Gastroesophageal sphincter (tissue), 4 donors: Measurements from ENCODE around the gene ADAMTS3. TPM values are rescaled to one million over a fixed set of nuclear protein-coding genes. Genes with fewer than 3 reads are reported as not detected.

Experiments
- ATAC-seq: fragments of 150-250 bp; one replicate; pipeline ENCODE4 v1.9.1; 2016; ENCODE audit warnings: mild to moderate bottlenecking, moderate library complexity
- H3K27ac ChIP-seq, 4 donors: fragments of 200-600 bp; sonication (generic) in 3 of 4; 1 replicate in 3 of 4; 2 replicates in 1 of 4; pipeline ENCODE4 v1.5.1; 2016 to 2019
- H3K27me3 ChIP-seq: fragments of 200-600 bp; sonication (generic); one replicate; pipeline ENCODE4 v1.5.1; 2019
- H3K36me3 ChIP-seq, 2 donors: fragments of 200-600 bp; sonication (generic); one replicate each; pipeline ENCODE4 v1.5.1; 2019; ENCODE audit warnings: control low read depth in 1 of 2
- H3K4me1 ChIP-seq, 3 donors: fragments of 200-600 bp; sonication (generic); 1 replicate in 2 of 3; 2 replicates in 1 of 3; pipeline ENCODE4 v1.5.1; 2016 to 2019; ENCODE audit warnings: control low read depth in 2 of 3
- H3K4me3 ChIP-seq, 2 donors: fragments of 200-600 bp; sonication (generic); one replicate each; pipeline ENCODE4 v1.5.1; 2019; ENCODE audit warnings: mild to moderate bottlenecking in 1 of 2, moderate library complexity in 1 of 2
- H3K9me3 ChIP-seq, 3 donors: fragments of 200-600 bp; sonication (generic); one replicate each; pipeline ENCODE4 v1.5.1; 2017 to 2019; ENCODE audit warnings: control low read depth in 2 of 3
- EP300 ChIP-seq: sonication (generic); formaldehyde crosslinking; IDR thresholded peaks from one replicate; pipeline ENCODE4 v1.6.1; 2017; ENCODE audit warnings: antibody characterized with exemption, mild to moderate bottlenecking
- POLR2A ChIP-seq, 2 donors: fragments of 450-650 bp; IDR thresholded peaks; one replicate each; pipeline ENCODE4 v1.6.1; 2017; ENCODE audit warnings: antibody characterized with exemption in 2 of 2, mild to moderate bottlenecking in 2 of 2, moderate library complexity in 1 of 2
- POLR2AphosphoS5 ChIP-seq: sonication (generic); formaldehyde crosslinking; IDR thresholded peaks from one replicate; pipeline ENCODE4 v1.6.1; 2017; ENCODE audit warnings: antibody characterized with exemption
- WGBS, 2 donors: methylation state at CpG; one replicate each; pipeline ENCODE4 v1.1.5; 2018; ENCODE audit warnings: low coverage in 1 of 2; 5-methylcytosine and 5-hydroxymethylcytosine counted together
- total RNA-seq, 4 donors: library from RNA; depleted of rRNA; stranded (reverse); fragments of >200 nt; gene quantifications; one replicate each; pipeline ENCODE4 v1.1.0, GENCODE V29; 2016
- TF ChIP-seq, protein P1 (sequence below), 4 experiments: fragments of 200-600 bp in 2 of 4; fragments of 450-650 bp in 2 of 4; sonication (generic) in 1 of 4; IDR thresholded peaks; one replicate each; pipeline ENCODE4 v1.5.1; 2017 to 2019; ENCODE audit warnings: antibody characterized with exemption in 4 of 4, mild to moderate bottlenecking in 2 of 4, moderate library complexity in 2 of 4

The ADAMTS3 gene
- total RNA-seq, 4 donors from 2014 or later = 0.31 to 3.0 (median 1.1) TPM

DNA sequence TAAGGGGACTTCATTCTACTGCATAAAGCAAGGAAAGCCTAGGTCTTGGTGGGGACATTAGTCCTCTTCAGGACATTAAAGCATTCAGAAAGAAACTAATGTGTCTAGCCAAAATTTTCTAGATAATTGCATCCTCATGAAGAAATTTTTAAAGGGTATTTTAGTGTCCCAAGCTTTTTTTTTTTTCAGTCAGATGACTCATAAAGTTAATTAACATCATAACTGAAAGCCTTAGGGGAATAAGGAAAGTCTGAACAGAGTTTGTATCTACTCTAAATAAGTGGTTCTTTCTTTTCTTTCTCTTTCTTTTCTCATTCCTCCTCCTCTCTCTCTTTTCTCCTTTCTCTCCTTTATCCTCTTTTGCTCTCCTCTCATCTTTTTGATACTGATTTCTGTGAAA, 202.4 kb downstream of the ADAMTS3 start:
- Histone ChIP-seq H3K27ac (no peak overlapping the region), H3K4me3 (no peak overlapping the region), H3K4me1 (no peaks in the 10 kb centered on the region), H3K9me3 (no peaks in the 10 kb centered on the region), H3K36me3 (no peaks in the 10 kb centered on the region), H3K27me3 (no peaks in the 10 kb centered on the region)
- no peak for ATAC-seq
- TF ChIP-seq, protein P1, sequence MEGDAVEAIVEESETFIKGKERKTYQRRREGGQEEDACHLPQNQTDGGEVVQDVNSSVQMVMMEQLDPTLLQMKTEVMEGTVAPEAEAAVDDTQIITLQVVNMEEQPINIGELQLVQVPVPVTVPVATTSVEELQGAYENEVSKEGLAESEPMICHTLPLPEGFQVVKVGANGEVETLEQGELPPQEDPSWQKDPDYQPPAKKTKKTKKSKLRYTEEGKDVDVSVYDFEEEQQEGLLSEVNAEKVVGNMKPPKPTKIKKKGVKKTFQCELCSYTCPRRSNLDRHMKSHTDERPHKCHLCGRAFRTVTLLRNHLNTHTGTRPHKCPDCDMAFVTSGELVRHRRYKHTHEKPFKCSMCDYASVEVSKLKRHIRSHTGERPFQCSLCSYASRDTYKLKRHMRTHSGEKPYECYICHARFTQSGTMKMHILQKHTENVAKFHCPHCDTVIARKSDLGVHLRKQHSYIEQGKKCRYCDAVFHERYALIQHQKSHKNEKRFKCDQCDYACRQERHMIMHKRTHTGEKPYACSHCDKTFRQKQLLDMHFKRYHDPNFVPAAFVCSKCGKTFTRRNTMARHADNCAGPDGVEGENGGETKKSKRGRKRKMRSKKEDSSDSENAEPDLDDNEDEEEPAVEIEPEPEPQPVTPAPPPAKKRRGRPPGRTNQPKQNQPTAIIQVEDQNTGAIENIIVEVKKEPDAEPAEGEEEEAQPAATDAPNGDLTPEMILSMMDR (IDR thresholded peaks at IDR 0.05) = no peak
- TF ChIP-seq EP300 = no peak
- TF ChIP-seq POLR2A (IDR thresholded peaks at IDR 0.05) = no peak
- TF ChIP-seq POLR2AphosphoS5 = no peak

DNA sequence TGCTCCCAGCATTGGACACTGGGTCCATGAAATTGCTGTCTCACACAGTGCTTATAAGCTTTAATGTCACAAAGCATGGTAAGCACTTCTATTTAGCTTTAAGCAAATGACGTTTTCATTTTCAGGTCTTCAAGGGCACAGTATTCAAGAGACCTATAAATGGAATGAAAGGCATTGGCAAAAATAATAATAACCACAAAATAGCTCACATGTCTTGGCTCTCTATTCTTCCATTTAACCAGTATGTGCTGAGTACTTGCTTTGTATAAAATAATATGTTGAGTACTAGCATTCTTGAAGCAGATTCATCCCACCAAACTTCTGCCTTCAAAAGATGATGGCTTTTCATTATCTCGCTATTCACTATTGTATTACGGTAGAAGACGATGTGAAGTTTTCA, 203.0 kb downstream of the ADAMTS3 start:
- Histone ChIP-seq H3K27me3 (no peaks in the 10 kb centered on the region), H3K9me3 (no peaks in the 10 kb centered on the region), H3K4me1 (no peaks in the 10 kb centered on the region), H3K27ac (no peak overlapping the region), H3K36me3 (no peaks in the 10 kb centered on the region), H3K4me3 (no peak overlapping the region)
- ATAC-seq = no peak
- TF ChIP-seq POLR2A (IDR thresholded peaks at IDR 0.05) (no peak), EP300 (no peak), POLR2AphosphoS5 (no peak)
- TF ChIP-seq, protein P1 (IDR thresholded peaks at IDR 0.05) = no peak
- 65 to 84% methylated on average over 4 of the region's 4 CpGs for WGBS, 2 donors

DNA sequence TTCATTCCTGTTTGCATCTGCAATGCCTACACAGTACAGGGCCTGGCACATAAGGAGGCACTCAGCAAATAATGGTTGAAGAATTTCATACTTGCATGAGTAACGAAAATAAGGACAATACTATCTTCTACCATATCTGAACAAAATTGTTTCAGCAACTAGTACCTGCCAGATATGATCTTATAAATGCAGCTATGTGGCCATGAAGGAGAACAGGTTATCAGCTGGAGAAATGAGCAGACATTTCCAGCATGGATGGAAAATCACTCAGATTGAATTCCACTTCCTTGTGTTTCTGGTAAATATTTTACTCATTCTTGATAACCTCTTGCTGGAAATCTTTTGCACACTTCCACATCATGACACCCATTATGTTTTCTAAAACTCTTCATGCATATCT, 204.0 kb downstream of the ADAMTS3 start:
- no peak for ATAC-seq
- Histone ChIP-seq H3K27me3 (no peaks in the 10 kb centered on the region), H3K4me3 (no peak overlapping the region), H3K9me3 (no peaks in the 10 kb centered on the region), H3K27ac (no peak overlapping the region), H3K4me1 (no peaks in the 10 kb centered on the region), H3K36me3 (no peaks in the 10 kb centered on the region)
- TF ChIP-seq, protein P1 (IDR thresholded peaks at IDR 0.05) = no peak
- no peak for TF ChIP-seq POLR2A (IDR thresholded peaks at IDR 0.05)
- TF ChIP-seq POLR2AphosphoS5 = no peak
- TF ChIP-seq EP300 = no peak
- WGBS, 2 donors = 14 to 42% methylated on average over 1 of the region's 1 CpG

DNA sequence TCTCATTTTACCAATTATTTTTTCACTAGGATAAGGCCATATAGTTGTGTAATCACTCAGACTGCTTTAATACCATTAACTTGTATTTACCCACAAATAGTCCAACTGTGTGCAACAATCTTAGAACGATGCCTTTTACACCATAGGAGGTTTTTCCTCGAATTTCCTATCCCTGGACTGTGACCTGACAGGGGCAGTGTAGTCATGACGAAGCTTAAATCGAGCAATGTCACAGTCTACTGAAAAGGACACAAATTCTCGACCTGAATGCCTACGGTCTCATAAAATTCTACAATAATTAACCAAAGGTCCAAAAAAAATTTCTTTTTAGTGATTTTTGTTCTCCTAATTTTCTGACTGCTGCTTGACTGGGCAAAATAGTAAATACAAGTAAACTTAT, 208.9 kb downstream of the ADAMTS3 start:
- ATAC-seq = no peak

DNA sequence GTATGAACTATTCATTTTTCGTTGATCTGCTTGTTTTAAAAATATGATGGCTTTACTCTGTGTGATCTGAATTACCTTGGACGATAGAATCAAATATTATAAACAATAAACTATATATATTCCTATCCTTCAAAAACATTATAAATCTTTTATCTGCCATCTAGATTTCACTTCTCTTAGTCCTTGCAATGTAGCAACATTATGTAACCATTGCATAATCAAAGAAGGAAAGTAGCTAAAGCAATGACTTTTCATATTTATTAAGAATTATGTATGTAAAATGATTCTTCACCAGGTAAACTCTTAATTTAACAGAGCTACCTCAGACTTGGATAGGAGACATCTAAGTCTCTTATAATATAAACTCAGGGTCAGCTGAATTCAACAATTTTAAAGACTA, 210.5 kb downstream of the ADAMTS3 start:
- 47 to 48% methylated on average over 2 of the region's 2 CpGs for WGBS, 2 donors
- no peak overlapping the region for H3K27ac ChIP-seq
- H3K4me1 ChIP-seq = no peaks in the 10 kb centered on the region
- no peaks in the 10 kb centered on the region for H3K9me3 ChIP-seq
- TF ChIP-seq POLR2A (IDR thresholded peaks at IDR 0.05) = no peak
- TF ChIP-seq, protein P1 (IDR thresholded peaks at IDR 0.05) = no peak
- TF ChIP-seq POLR2AphosphoS5 = no peak
- TF ChIP-seq EP300 = no peak
- H3K27me3 ChIP-seq = no peaks in the 10 kb centered on the region
- ATAC-seq = no peak
- no peaks in the 10 kb centered on the region for H3K36me3 ChIP-seq
- H3K4me3 ChIP-seq = no peak overlapping the region

More for the DNA sequence above, 208.9 kb downstream of the ADAMTS3 start:
- WGBS, 2 donors = 91 to 100% methylated on average over 5 to 6 of the region's 6 CpGs
- no peaks in the 10 kb centered on the region for H3K4me1 ChIP-seq
- TF ChIP-seq, protein P1 (IDR thresholded peaks at IDR 0.05) = no peak
- TF ChIP-seq POLR2AphosphoS5 (no peak), POLR2A (IDR thresholded peaks at IDR 0.05) (no peak), EP300 (no peak)
- H3K36me3 ChIP-seq = no peaks in the 10 kb centered on the region
- no peaks in the 10 kb centered on the region for H3K27me3 ChIP-seq
- no peak overlapping the region for H3K27ac ChIP-seq
- no peak overlapping the region for H3K4me3 ChIP-seq
- no peaks in the 10 kb centered on the region for H3K9me3 ChIP-seq
